Lung microvascular endothelial cell (primary cell): ENCODE results near the gene DIS3. TPM values are rescaled to one million over a fixed set of nuclear protein-coding genes. Genes with fewer than 3 reads are reported as not detected.
A peak's percentile ranks its signal among the peaks of the same experiment; 100 is the strongest.
"Not testable (repeated sequence)": the region's sequence is repeated elsewhere in the genome, so short reads cannot be mapped to it uniquely, and the experiment has no call there.

ENCODE experiments used
- DNase-seq, 2 donors: peaks; one replicate each; pipeline versions ENCODE4 v3.0.0 to v3.0.0-alpha.2; 2010; ENCODE audit warnings: low read depth in 2 of 2
- total RNA-seq: library from RNA; depleted of rRNA; stranded (reverse); fragments of >200 nt; gene quantifications from 2 replicates; pipeline ENCODE4 v1.2.1, GENCODE V29; 2014

The DIS3 gene
- total RNA-seq, 1 donor from 2014 or later, result 26.2 TPM

GRCh38 chr13:72751220-72751619 lies 30.5 kb downstream of the DIS3 start:
- DNase-seq, result no peak

DNA sequence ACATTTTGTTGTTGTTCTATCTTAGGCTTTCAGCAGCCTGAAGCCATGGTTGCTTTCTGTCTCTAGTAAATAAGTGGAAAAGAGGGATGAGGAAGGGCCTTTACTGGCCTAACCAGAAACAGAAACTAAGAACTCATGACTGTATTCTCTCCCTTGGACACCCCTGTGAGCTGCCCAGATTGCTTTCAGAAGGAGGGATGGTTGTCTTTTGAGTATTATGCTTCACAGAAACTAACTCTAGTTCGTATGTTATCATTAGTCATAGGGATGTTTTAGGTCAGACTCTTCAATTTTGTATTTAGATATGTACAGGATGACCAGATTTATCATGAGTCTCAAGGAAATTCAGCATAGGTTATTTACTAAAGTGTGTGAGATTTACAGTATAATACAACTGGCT lies 36.4 kb downstream of the DIS3 start:
- DNase-seq, result no peak

GRCh38 chr13:72740015-72740414 lies 41.7 kb downstream of the DIS3 start:
- DNase-seq, result no peak

DNA sequence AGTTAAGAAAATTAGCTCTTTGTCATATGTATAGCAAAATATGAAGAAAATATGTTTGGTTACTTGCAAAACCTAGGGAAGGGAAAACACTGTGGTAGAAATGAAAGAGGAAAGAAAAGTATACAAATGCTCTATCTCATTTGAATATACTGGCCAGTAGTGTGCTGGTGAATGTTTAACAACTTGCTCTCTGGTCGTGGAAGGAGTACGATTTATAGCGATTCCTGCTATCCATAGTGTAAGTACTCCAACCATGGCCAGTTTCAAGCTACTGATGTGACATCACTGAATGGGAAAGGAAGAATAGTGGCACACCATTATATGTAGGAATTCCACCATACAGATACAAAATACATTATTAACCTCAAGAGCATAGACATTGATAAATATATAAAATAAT lies 44.7 kb downstream of the DIS3 start:
- no peak for DNase-seq

DNA sequence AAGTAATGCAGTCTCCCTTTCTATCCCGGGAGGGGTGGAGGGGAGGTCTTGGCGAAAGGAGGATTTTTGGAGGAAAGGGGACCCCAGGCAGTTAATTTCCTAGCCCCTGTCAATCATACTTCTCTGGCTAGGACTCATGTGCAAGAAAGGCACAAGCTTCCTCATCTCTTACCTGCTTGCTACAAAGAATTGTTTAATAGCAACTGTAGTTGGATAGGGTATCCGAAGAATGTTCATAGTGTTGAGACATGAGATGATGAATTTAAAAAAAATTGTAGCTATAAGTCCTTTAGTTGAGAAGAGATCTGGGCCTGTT lies 53.5 kb downstream of the DIS3 start:
- DNase-seq, result peak in 1 of 2 donors; percentile 1

DNA sequence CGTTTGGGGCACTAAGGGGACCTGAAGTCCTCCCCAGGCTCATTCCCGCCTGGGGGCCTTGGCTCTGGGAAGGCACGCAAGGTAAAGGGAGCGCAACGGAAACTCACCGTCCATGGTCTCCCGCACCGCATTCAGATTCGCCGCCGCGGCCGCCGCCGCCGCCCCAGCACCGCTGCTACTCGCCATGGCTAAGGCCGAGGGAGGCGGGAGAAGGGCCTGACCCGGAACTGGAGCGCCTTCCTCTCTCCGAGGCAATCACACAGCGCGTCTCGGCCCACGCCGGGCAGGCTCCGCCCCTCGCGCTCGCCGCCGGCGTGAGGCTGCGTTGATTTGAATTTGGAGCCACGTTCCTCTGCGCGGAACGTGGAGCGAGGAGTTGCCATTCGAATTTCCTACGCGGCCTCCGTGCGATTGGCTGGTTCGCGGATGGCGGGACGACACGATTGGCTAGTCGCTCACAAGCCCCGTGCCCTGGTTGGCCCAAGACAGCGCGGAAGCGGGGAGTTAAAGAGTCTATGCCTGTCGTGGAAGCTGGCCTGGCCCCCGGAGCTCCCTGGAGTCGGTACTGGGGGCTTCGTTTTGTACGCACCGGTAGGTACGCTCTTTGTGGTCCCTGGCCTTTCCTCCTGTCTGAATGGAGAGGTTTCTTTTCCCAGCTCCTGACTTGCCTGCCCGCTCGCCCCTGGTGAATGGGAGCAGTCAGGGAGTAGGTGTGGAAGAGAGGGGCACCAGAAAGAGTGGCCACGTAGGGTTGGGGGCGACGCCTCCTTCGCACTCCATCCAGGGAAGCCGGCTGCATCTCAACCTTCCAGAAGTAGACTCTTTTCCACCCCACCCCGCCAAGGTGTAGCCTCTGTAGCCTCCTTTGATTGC lies 54.0 kb downstream of the DIS3 start, which contains the start of the genes BORA and MZT1:
Gene BORA, plus strand, starts transcription at position 507 of the 873 bp plus-strand sequence. CDS start 1,018 bp downstream, outside the sequence.
Gene MZT1, minus strand, starts transcription at position 213 of the 873 bp plus-strand sequence. Its CDS starts 27 bp downstream, at position 186.
- peak; percentile 98 to 99 for DNase-seq

- DNase-seq, result peak; percentile 12 to 55
Measured at GRCh38 chr13:72726726-72727416, 54.8 kb downstream of the DIS3 start.

- not testable (repeated sequence) for DNase-seq
Measured at GRCh38 chr13:72726185-72726584, 55.5 kb downstream of the DIS3 start.

GRCh38 chr13:72716776-72717175 lies 64.9 kb downstream of the DIS3 start:
- DNase-seq, result peak in 1 of 2 donors; percentile 55

Other genes starting within 250 kb of the DIS3 start
- gene MZT1, start 54.3 kb downstream of the DIS3 start, total RNA-seq, result 9.9 and 11.6 TPM in 2 replicates
- 2.8 and 3.7 TPM in 2 replicates for gene BORA, start 54.0 kb downstream of the DIS3 start, total RNA-seq
- gene PIBF1, start 233 bp upstream of the DIS3 start, total RNA-seq, result 10.2 and 14.9 TPM in 2 replicates